Endothelial cell of umbilical vein (primary cell): ENCODE results near the gene BUB1. TPM values are rescaled to one million over a fixed set of nuclear protein-coding genes. Genes with fewer than 3 reads are reported as not detected.

ENCODE experiments used
- BruUV-seq: library from RNA; stranded (reverse); fragments of 400-500 nt; replicated peaks from 2 replicates; lab custom pipeline; 2021; lab: Mats Ljungman, UMichigan
- CTCF ChIA-PET: fragments of 300-600, 350-600 bp; sonication (Branson Sonifier 250); formaldehyde crosslinking; loops from one replicate; lab custom pipeline; 2021; ENCODE audit warnings: antibody characterized with exemption, inconsistent platforms; lab: Charles Lee
- POLR2A ChIA-PET: fragments of 300-600, 350-600 bp; sonication (Branson Sonifier 250); formaldehyde crosslinking; loops from one replicate; lab custom pipeline; 2021; ENCODE audit warnings: antibody characterized with exemption, inconsistent platforms; lab: Charles Lee
- DNase-seq: peaks from one replicate; pipeline ENCODE4 v3.0.0-alpha.2; 2011; ENCODE audit warnings: low read depth, low spot score
- FAIRE-seq: peaks from 2 replicates; lab custom pipeline; 2011; peaks lifted over from hg19 to GRCh38; lab: Jason Lieb, UNC
- H2AFZ ChIP-seq: 2 replicates; pipeline ENCODE4 v1.6.0; 2012; ENCODE audit warnings: low read depth, low read length, control low read depth, inconsistent platforms
- H3K27ac ChIP-seq: 2 replicates; pipeline ENCODE4 v1.5.1; 2011; ENCODE audit warnings: low read depth, mild to moderate bottlenecking, control low read depth, low read length, moderate library complexity; ENCODE audit not compliant: insufficient read depth
- H3K27me3 ChIP-seq, 2 experiments: 2 replicates each; pipeline versions ENCODE4 v1.6.0 to v1.6.1; 2011; ENCODE audit warnings: low read length in 2 of 2, mixed read lengths in 1 of 2; ENCODE audit not compliant: control insufficient read depth in 2 of 2, insufficient read depth in 2 of 2
- H3K36me3 ChIP-seq, 2 experiments: 2 replicates in 1 of 2; 3 replicates in 1 of 2; pipeline ENCODE4 v1.5.1; 2011; ENCODE audit warnings: low read length in 2 of 2, mild to moderate bottlenecking in 1 of 2, moderate library complexity in 1 of 2; ENCODE audit not compliant: control insufficient read depth in 2 of 2, insufficient read depth in 2 of 2; ENCODE audit errors: extremely low read depth in 1 of 2
- H3K4me1 ChIP-seq: 3 replicates; pipeline ENCODE4 v1.5.1; 2011; ENCODE audit warnings: mild to moderate bottlenecking, low read length; ENCODE audit not compliant: control insufficient read depth, insufficient read depth; ENCODE audit errors: extremely low read depth
- H3K4me2 ChIP-seq: 2 replicates; pipeline ENCODE4 v1.6.1; 2011; ENCODE audit warnings: low read length, control low read depth, mixed read lengths; ENCODE audit not compliant: insufficient read depth
- H3K4me3 ChIP-seq, 3 experiments: fragments of 200-600 bp in 1 of 3; sonication (generic), shearing (Covaris generic) in 1 of 3; replicated peaks in 1 of 3; 2 replicates each; pipeline ENCODE4 v1.5.1; 2011 to 2016; ENCODE audit warnings: control low read depth in 3 of 3, low read length in 3 of 3, mild to moderate bottlenecking in 2 of 3, inconsistent platforms in 1 of 3, low read depth in 1 of 3, moderate library complexity in 1 of 3; ENCODE audit not compliant: insufficient read depth in 1 of 3
- H3K79me2 ChIP-seq: 2 replicates; pipeline ENCODE4 v1.6.0; 2012; ENCODE audit warnings: low read length, inconsistent platforms; ENCODE audit not compliant: control insufficient read depth, insufficient read depth
- H3K9ac ChIP-seq: replicated peaks from 2 replicates; pipeline ENCODE3; 2011; ENCODE audit warnings: low read length, control low read depth; ENCODE audit not compliant: insufficient read depth; ENCODE audit errors: extremely low read depth
- H3K9me1 ChIP-seq: replicated peaks from 3 replicates; pipeline ENCODE4 v1.6.0; 2011; ENCODE audit warnings: mild to moderate bottlenecking, low read length; ENCODE audit not compliant: control insufficient read depth, insufficient read depth; ENCODE audit errors: extremely low read depth
- H3K9me3 ChIP-seq: replicated peaks from 2 replicates; pipeline ENCODE4 v1.5.1; 2012; ENCODE audit warnings: low read length, inconsistent platforms; ENCODE audit not compliant: control insufficient read depth, insufficient read depth
- H4K20me1 ChIP-seq: replicated peaks from 2 replicates; pipeline ENCODE3; 2011; ENCODE audit warnings: mild to moderate bottlenecking, low read length; ENCODE audit not compliant: control insufficient read depth, insufficient read depth; ENCODE audit errors: extremely low read depth
- CTCF ChIP-seq, 2 donors: IDR thresholded peaks; 1 replicate in 1 of 2; 2 replicates in 1 of 2; pipeline ENCODE4 v1.5.1; 2011; ENCODE audit warnings: low read length in 2 of 2, mild to moderate bottlenecking in 2 of 2, moderate library complexity in 2 of 2, control low read depth in 1 of 2, inconsistent platforms in 1 of 2, low read depth in 1 of 2; ENCODE audit not compliant: insufficient read depth in 1 of 2; ENCODE audit errors: extremely low read depth in 1 of 2
- EZH2 ChIP-seq: IDR thresholded peaks from 2 replicates; pipeline ENCODE4 v1.6.1; 2012; ENCODE audit warnings: borderline replicate concordance, low read depth, mild to moderate bottlenecking, moderate library complexity, low read length, inconsistent platforms; ENCODE audit not compliant: severe bottlenecking
- FOS ChIP-seq: IDR thresholded peaks from 2 replicates; pipeline ENCODE4 v1.6.1; 2011; ENCODE audit warnings: mild to moderate bottlenecking, low read length, moderate library complexity, borderline replicate concordance; ENCODE audit not compliant: insufficient read depth
- GATA2 ChIP-seq: IDR thresholded peaks from 2 replicates; pipeline ENCODE4 v1.7.0; 2011; ENCODE audit warnings: low read depth, mild to moderate bottlenecking, moderate library complexity, mixed read lengths, low read length; ENCODE audit not compliant: insufficient read length, insufficient read depth
- MAX ChIP-seq: IDR thresholded peaks from 2 replicates; pipeline ENCODE4 v1.6.1; 2011; ENCODE audit not compliant: insufficient read depth, insufficient read length
- MYC ChIP-seq: IDR thresholded peaks from one replicate; pipeline ENCODE4 v1.6.1; 2011; ENCODE audit warnings: mild to moderate bottlenecking, low read depth, low read length
- POLR2A ChIP-seq: IDR thresholded peaks from 2 replicates; pipeline ENCODE4 v1.6.1; 2012; ENCODE audit warnings: low read depth, mild to moderate bottlenecking, control low read depth, low read length
- dilution Hi-C: fragments of 300-500 bp; cut with MboI; formaldehyde crosslinking; loops from one replicate; pipeline ENCODE4 v1.15.0; 2019; ENCODE audit warnings: low sequenced_read_pairs; ENCODE audit not compliant: extremely low pct_ligation_motif_present
- intact Hi-C: fragments of 100-400 bp; cut with micrococcal nuclease; formaldehyde crosslinking; loops from one replicate; pipeline ENCODE4 v1.10.0; 2022
- polyA plus RNA-seq, 4 experiments: library from polyadenylated mRNA; depleted of rRNA in 3 of 4; stranded (reverse) in 3 of 4; unstranded in 1 of 4; fragments of >200 nt; gene quantifications; 2 replicates each; pipeline versions ENCODE4 v1.2.1 to v1.2.3, GENCODE V29; 2011 to 2012; ENCODE audit warnings: missing spikeins in 1 of 4
- total RNA-seq: library from RNA; stranded (reverse); gene quantifications from 2 replicates; pipeline ENCODE4 v1.2.3, GENCODE V29; 2021

The BUB1 gene
- total and polyA plus RNA-seq, 2 donors (not counting 3 experiments of a cell fraction or from before 2014, with no cell fraction given): 16.1 to 66.4 TPM

- Histone ChIP-seq H3K27ac (no peak overlapping the region), H4K20me1 (no peaks in the 10 kb centered on the region), H3K9me3 (no peaks in the 10 kb centered on the region), H3K4me1 (peaks cover 26% of the 10 kb centered on the region), H3K4me3 (no peak overlapping the region), H3K9me1 (no peaks in the 10 kb centered on the region), H3K79me2 (peaks cover 41% of the 10 kb centered on the region), H2AFZ (no peak overlapping the region), H3K9ac (no peak overlapping the region), H3K4me2 (no peak overlapping the region), H3K27me3 (no peaks in the 10 kb centered on the region), H3K36me3 (peaks cover 2 to 24% of the 10 kb centered on the region in 2 experiments)
- BruUV-seq: no TSS peak
- TF ChIP-seq FOS (no peak), GATA2 (no peak), POLR2A (no peak)
- no peak for DNase-seq
- POLR2A ChIA-PET: no interaction called here
- intact Hi-C loops: no loop called here
- FAIRE-seq: no peak
- CTCF ChIA-PET: interaction anchor here (1.5 kb wide), 1 partner anchor 82 kb away, joined by 5 read pairs; no protein-coding TSS in a partner anchor
- dilution Hi-C loops: no loop called here
Observed at GRCh38 chr2:110673201-110673600, 4.7 kb downstream of the BUB1 start.

- Histone ChIP-seq H3K9me1 (no peaks in the 10 kb centered on the region), H4K20me1 (no peaks in the 10 kb centered on the region), H3K4me3 (no peak overlapping the region), H3K9ac (no peak overlapping the region), H3K27ac (no peak overlapping the region), H3K4me1 (peaks cover 11% of the 10 kb centered on the region), H3K79me2 (peaks cover 26% of the 10 kb centered on the region), H3K36me3 (peaks cover 2 to 29% of the 10 kb centered on the region in 2 experiments), H3K4me2 (no peak overlapping the region), H2AFZ (no peak overlapping the region), H3K27me3 (no peaks in the 10 kb centered on the region), H3K9me3 (no peaks in the 10 kb centered on the region)
- intact Hi-C loops: no loop called here
- FAIRE-seq (no peak), DNase-seq (no peak)
- CTCF ChIA-PET: interaction anchor here (1.0 kb wide), 1 partner anchor 84 kb away, joined by 5 read pairs; no protein-coding TSS in a partner anchor
- dilution Hi-C loops: no loop called here
- TF ChIP-seq MYC (no peak), MAX (no peak), EZH2 (no peak), CTCF (IDR thresholded peaks at IDR 0.05; ENCODE audit: extremely low read depth in 1 of 2, insufficient read depth in 1 of 2, low read depth in 1 of 2, low read length in 2 of 2) (no peak)
- BruUV-seq: no TSS peak
- POLR2A ChIA-PET: no interaction called here
Observed at GRCh38 chr2:110670826-110671225, 7.0 kb downstream of the BUB1 start.
